ENCODE measurements around the gene TASP1.
"Not testable (repeated sequence)": the region's sequence is repeated elsewhere in the genome, so short reads cannot be mapped to it uniquely, and the experiment has no call there.

- TF ChIP-seq CTCF (IDR thresholded peaks at IDR 0.05; ENCODE audit: poor library complexity, severe bottlenecking); EZH2 (IDR thresholded peaks at IDR 0.05; ENCODE audit: borderline replicate concordance, insufficient read depth, low read length, poor library complexity, severe bottlenecking); EP300 (conservative IDR thresholded peaks at IDR 0.05; ENCODE audit: poor library complexity, severe bottlenecking); RAD21 (conservative IDR thresholded peaks at IDR 0.05): not testable (repeated sequence)
Observed at GRCh38 chr20:13593423-13593822, 45.3 kb downstream of the TASP1 start.

All from neural cell (in vitro differentiated cells).